SK-N-MC (cell line): Measurements from ENCODE around the gene PIKFYVE.

Experiments used
- EZH2 ChIP-seq: fragments of 200-600 bp; sonication (generic); IDR thresholded peaks from one replicate; pipeline ENCODE4 v1.6.1; 2017; ENCODE audit warnings: antibody characterized with exemption
- POLR2AphosphoS5 ChIP-seq: IDR thresholded peaks from 2 replicates; pipeline ENCODE4 v1.6.1; 2012; ENCODE audit warnings: mild to moderate bottlenecking, low read depth, low read length, borderline replicate concordance

DNA sequence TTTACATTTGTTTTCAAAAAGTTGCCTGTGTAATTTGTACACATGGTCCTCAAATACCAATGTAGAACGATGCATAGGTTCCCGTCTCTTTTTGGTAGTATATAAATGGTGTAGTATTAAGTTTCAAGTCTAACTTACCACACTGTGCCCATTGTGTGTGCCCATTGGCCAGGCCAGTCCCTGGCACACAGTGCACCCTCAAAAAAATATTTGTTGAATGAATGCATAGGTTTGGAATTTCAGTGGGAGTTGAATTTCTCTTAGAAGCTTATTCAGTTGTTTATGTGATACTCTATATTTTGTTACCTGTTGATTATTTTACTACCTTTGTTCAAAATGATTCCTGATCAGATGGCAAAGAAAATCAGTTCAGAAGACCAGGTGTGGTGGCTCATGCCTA is 41.3 kb upstream of the PIKFYVE start:
- TF ChIP-seq EZH2 (no peak), POLR2AphosphoS5 (no peak)
